Measurements from ENCODE around the gene OTX2.

GRCh38 chr14:56846970-56847930, 37.0 kb upstream of the OTX2 start:
- no peak for TF ChIP-seq ZNF660 (tag by site-specific recombination; IDR thresholded peaks at IDR 0.05)
- TF ChIP-seq ZNF48 (tag by site-specific recombination; IDR thresholded peaks at IDR 0.05), result no peak

All from HEK293 (cell line).